Gastroesophageal sphincter (tissue), 4 donors: ENCODE data around the gene TTC13. TPM values are rescaled to one million over a fixed set of nuclear protein-coding genes. Genes with fewer than 3 reads are reported as not detected.

Source experiments
- ATAC-seq: fragments of 150-250 bp; one replicate; pipeline ENCODE4 v1.9.1; 2016; ENCODE audit warnings: mild to moderate bottlenecking, moderate library complexity
- H3K27ac ChIP-seq, 4 donors: fragments of 200-600 bp; sonication (generic) in 3 of 4; 1 replicate in 3 of 4; 2 replicates in 1 of 4; pipeline ENCODE4 v1.5.1; 2016 to 2019
- H3K27me3 ChIP-seq: fragments of 200-600 bp; sonication (generic); one replicate; pipeline ENCODE4 v1.5.1; 2019
- H3K36me3 ChIP-seq, 2 donors: fragments of 200-600 bp; sonication (generic); one replicate each; pipeline ENCODE4 v1.5.1; 2019; ENCODE audit warnings: control low read depth in 1 of 2
- H3K4me1 ChIP-seq, 3 donors: fragments of 200-600 bp; sonication (generic); 1 replicate in 2 of 3; 2 replicates in 1 of 3; pipeline ENCODE4 v1.5.1; 2016 to 2019; ENCODE audit warnings: control low read depth in 2 of 3
- H3K4me3 ChIP-seq, 2 donors: fragments of 200-600 bp; sonication (generic); one replicate each; pipeline ENCODE4 v1.5.1; 2019; ENCODE audit warnings: mild to moderate bottlenecking in 1 of 2, moderate library complexity in 1 of 2
- H3K9me3 ChIP-seq, 3 donors: fragments of 200-600 bp; sonication (generic); one replicate each; pipeline ENCODE4 v1.5.1; 2017 to 2019; ENCODE audit warnings: control low read depth in 2 of 3
- CTCF ChIP-seq, 4 experiments: fragments of 200-600 bp in 2 of 4; fragments of 450-650 bp in 2 of 4; sonication (generic) in 1 of 4; IDR thresholded peaks; one replicate each; pipeline ENCODE4 v1.5.1; 2017 to 2019; ENCODE audit warnings: antibody characterized with exemption in 4 of 4, mild to moderate bottlenecking in 2 of 4, moderate library complexity in 2 of 4
- EP300 ChIP-seq: sonication (generic); formaldehyde crosslinking; IDR thresholded peaks from one replicate; pipeline ENCODE4 v1.6.1; 2017; ENCODE audit warnings: antibody characterized with exemption, mild to moderate bottlenecking
- POLR2A ChIP-seq, 2 donors: fragments of 450-650 bp; IDR thresholded peaks; one replicate each; pipeline ENCODE4 v1.6.1; 2017; ENCODE audit warnings: antibody characterized with exemption in 2 of 2, mild to moderate bottlenecking in 2 of 2, moderate library complexity in 1 of 2
- POLR2AphosphoS5 ChIP-seq: sonication (generic); formaldehyde crosslinking; IDR thresholded peaks from one replicate; pipeline ENCODE4 v1.6.1; 2017; ENCODE audit warnings: antibody characterized with exemption
- WGBS, 2 donors: methylation state at CpG; one replicate each; pipeline ENCODE4 v1.1.5; 2018; ENCODE audit warnings: low coverage in 1 of 2; 5-methylcytosine and 5-hydroxymethylcytosine counted together
- total RNA-seq, 4 donors: library from RNA; depleted of rRNA; stranded (reverse); fragments of >200 nt; gene quantifications; one replicate each; pipeline ENCODE4 v1.1.0, GENCODE V29; 2016

Gene TTC13
- total RNA-seq, 4 donors from 2014 or later = 9.6 to 24.4 (median 13.7) TPM

- H3K9me3 ChIP-seq = peaks cover 0 to 32% (median 0%) of the 10 kb centered on the region in 3 donors
- H3K4me3 ChIP-seq = no peak overlapping the region
- peaks cover 0 to 70% of the 10 kb centered on the region in 2 donors for H3K36me3 ChIP-seq
- no peaks in the 10 kb centered on the region for H3K27me3 ChIP-seq
- H3K4me1 ChIP-seq = no peaks in the 10 kb centered on the region
- no peak for ATAC-seq
- WGBS, 2 donors = 90% methylated on average over 1 of the region's 1 CpG; no CpG with 5 or more reads in 1 of the 2 donors
- no peak overlapping the region for H3K27ac ChIP-seq
- TF ChIP-seq POLR2AphosphoS5 (no peak), POLR2A (IDR thresholded peaks at IDR 0.05) (no peak), EP300 (no peak), CTCF (IDR thresholded peaks at IDR 0.05) (no peak)
Measured at GRCh38 chr1:231000639-231001038, 22.0 kb upstream of the TTC13 start.

DNA sequence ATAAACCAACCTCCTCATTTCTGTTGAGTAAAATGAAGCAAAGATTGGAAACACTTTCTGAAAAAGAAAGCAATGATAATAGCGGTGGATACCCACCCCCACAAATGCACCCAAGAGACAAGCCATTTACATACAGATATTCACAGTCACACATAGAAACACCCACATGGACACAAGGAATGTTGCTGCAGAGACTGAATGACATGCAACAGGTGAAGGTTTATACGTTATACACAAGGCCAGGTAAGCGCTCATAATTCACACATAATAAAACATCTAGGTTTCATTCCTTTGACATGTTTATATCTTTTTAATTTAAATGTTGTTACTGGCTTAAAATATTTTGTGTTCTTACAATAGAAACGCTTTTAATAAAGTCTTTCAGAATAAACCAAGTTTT is 21.5 kb upstream of the TTC13 start:
- H3K27me3 ChIP-seq = no peaks in the 10 kb centered on the region
- no peaks in the 10 kb centered on the region for H3K4me1 ChIP-seq
- peaks cover 0 to 27% (median 0%) of the 10 kb centered on the region in 3 donors for H3K9me3 ChIP-seq
- ATAC-seq = no peak
- no peak overlapping the region for H3K27ac ChIP-seq
- no peak overlapping the region for H3K4me3 ChIP-seq
- WGBS, 2 donors = 84 to 92% methylated on average over 4 of the region's 4 CpGs
- no peak for TF ChIP-seq POLR2AphosphoS5
- TF ChIP-seq POLR2A (IDR thresholded peaks at IDR 0.05) = no peak
- no peak for TF ChIP-seq CTCF (IDR thresholded peaks at IDR 0.05)
- no peak for TF ChIP-seq EP300
- H3K36me3 ChIP-seq = peaks cover 0 to 74% of the 10 kb centered on the region in 2 donors

- H3K9me3 ChIP-seq = no peaks in the 10 kb centered on the region
- no peak overlapping the region for H3K4me3 ChIP-seq
- H3K36me3 ChIP-seq = peaks cover 0 to 99% of the 10 kb centered on the region in 2 donors
- H3K4me1 ChIP-seq = no peaks in the 10 kb centered on the region
- no peak overlapping the region for H3K27ac ChIP-seq
- H3K27me3 ChIP-seq = no peaks in the 10 kb centered on the region
- TF ChIP-seq POLR2AphosphoS5 (no peak), CTCF (IDR thresholded peaks at IDR 0.05) (no peak), EP300 (no peak), POLR2A (IDR thresholded peaks at IDR 0.05) (no peak)
- 73 to 100% methylated on average over 1 of the region's 1 CpG for WGBS, 2 donors
- no peak for ATAC-seq
Measured at GRCh38 chr1:230994860-230995259, 16.2 kb upstream of the TTC13 start.

DNA sequence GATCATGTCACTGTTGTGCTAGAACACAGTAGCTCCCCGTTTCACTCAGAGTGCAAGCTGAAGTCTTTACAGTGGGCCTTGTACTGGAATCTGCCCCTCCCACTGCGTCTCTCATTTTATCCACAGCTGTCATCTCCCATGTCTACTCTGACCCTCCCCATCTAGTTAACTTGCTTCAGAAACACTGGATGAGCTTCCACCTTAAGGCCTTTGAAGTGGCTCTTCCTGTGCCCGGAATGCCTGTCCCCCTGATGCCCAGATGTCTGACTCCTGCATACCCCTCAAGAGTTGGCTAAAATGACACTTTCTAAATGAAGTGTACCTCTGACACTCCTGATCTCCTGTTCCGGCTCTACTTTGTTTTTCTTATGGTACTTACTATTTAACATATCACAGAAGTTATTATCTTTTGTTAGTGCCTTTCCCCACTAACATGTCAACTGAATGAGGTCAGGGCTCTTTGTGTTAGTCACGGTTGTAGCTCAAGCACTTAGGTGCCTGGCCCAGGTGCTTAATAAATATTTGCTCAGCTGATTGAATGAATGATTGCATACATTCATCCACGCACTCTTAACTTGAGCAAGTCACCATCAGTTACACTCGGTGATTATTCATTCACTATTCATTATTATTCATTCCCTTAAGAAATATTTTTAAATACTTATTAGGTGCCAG is 13.6 kb upstream of the TTC13 start:
- no peak for ATAC-seq
- TF ChIP-seq EP300 (no peak), CTCF (IDR thresholded peaks at IDR 0.05) (no peak), POLR2AphosphoS5 (no peak), POLR2A (IDR thresholded peaks at IDR 0.05) (no peak)
- H3K36me3 ChIP-seq = peaks cover 0 to 87% of the 10 kb centered on the region in 2 donors
- H3K4me3 ChIP-seq = no peak overlapping the region
- H3K27me3 ChIP-seq = no peaks in the 10 kb centered on the region
- no peaks in the 10 kb centered on the region for H3K4me1 ChIP-seq
- H3K9me3 ChIP-seq = no peaks in the 10 kb centered on the region
- WGBS, 2 donors = 70 to 87% methylated on average over 6 to 7 of the region's 7 CpGs
- H3K27ac ChIP-seq = no peak overlapping the region

DNA sequence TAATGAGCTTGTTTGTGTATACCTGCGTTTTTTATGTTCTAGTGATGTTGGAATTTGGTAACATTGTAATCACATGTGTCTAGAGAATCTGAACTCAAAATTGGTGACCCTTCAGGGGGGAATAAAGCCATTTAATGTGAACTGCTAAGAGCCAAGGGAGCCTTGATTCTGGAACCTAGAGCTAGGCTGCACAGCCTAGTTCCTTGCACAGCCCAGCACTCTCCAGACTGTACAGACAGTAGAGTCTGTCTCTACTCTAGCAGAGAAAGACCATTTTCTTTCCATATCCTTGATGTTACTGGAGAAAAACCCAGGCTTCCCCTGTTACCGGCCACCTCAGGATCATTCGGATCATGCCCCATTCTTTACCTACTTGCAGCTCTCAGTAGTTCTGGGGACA is 8.8 kb upstream of the TTC13 start:
- WGBS, 2 donors = 92 to 94% methylated on average over 3 of the region's 3 CpGs
- ATAC-seq = no peak
- no peaks in the 10 kb centered on the region for H3K9me3 ChIP-seq
- H3K36me3 ChIP-seq = peaks cover 0 to 49% of the 10 kb centered on the region in 2 donors
- H3K4me1 ChIP-seq = no peaks in the 10 kb centered on the region
- TF ChIP-seq POLR2AphosphoS5 (no peak), POLR2A (IDR thresholded peaks at IDR 0.05) (no peak), EP300 (no peak)
- H3K4me3 ChIP-seq = no peak overlapping the region
- H3K27me3 ChIP-seq = no peaks in the 10 kb centered on the region
- no peak overlapping the region for H3K27ac ChIP-seq
